Measurements from ENCODE around the gene RCOR1.

Gene RCOR1

DNA sequence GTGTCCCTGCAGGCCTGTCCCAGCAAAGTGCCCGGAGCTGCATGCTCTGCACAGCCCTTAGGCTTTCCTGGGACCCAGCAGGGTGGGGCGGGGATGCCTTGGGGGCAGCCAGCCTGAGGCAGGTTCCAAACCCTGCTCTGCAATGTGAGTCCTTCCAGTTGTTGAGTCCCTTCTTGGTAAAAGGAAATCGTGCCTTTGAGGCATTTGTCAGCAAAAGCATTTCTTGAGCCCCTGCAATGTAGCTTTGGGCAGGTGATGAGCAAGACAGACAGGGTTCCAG is 146.7 kb downstream of the RCOR1 start:
- Histone ChIP-seq H3K9ac (ENCODE audit: low read length) (no peak overlapping the region), H3K27me3 (ENCODE audit: low read depth, low read length) (no peaks in the 10 kb centered on the region), H3K4me2 (ENCODE audit: low read length) (no peak overlapping the region), H3K4me1 (ENCODE audit: low read length) (no peaks in the 10 kb centered on the region), H3K4me3 (ENCODE audit: low read length) (no peak overlapping the region), H3K79me2 (ENCODE audit: low read length) (no peaks in the 10 kb centered on the region), H2AFZ (ENCODE audit: low read depth, low read length) (no peak overlapping the region), H3K36me3 (replicated peaks; ENCODE audit: low read depth, low read length) (peaks cover 3% of the 10 kb centered on the region), H4K20me1 (ENCODE audit: insufficient read depth, low read length) (no peaks in the 10 kb centered on the region), H3K27ac (ENCODE audit: low read length) (no peak overlapping the region), H3K9me3 (ENCODE audit: insufficient read depth, low read length) (no peaks in the 10 kb centered on the region)
- TF ChIP-seq EZH2phosphoT487 (IDR thresholded peaks at IDR 0.05; ENCODE audit: low read depth), result no peak
- no peak for TF ChIP-seq CTCF (IDR thresholded peaks at IDR 0.05; ENCODE audit: low read depth, low read length)

DNA sequence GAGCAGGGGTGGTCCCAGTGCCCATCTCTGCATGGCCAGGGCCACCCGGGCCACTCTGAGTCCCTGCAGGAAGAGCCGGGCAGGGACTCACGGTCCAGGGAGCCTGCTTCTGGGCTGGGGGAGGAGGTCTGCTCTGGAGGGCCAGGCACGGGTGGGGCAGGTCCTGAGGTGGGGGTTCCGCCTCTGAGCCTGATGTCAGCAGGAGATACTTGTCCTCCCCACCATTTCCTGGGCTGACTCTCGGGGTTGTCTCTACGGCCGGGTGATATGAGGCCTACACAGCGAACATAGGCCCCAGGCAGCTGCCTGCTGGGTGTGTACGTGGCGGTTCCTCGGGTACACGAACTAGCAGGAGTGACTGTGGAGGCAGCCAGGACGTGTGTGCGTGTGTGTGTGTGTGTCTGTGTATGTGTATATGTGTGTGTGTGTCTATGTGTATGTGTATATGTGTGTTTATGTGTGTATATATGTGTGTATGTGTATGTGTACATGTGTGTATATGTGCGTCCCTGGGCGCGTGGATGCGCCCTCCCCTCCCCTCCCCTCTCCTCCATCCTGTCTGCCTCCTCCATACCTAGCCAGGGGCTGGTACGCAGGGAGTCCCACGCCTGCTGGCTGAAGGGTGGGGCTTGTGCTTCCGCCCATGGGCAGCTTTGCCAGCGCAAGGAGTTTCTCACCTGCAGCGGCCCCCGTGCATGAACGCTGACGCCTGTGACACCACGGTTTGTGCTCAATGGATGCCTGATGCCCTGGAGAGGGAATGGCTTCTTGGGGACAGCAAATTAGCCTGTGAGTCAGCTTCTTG is 154.4 kb downstream of the RCOR1 start:
- H3K9me3 ChIP-seq (ENCODE audit: insufficient read depth, low read length), result no peaks in the 10 kb centered on the region
- H3K79me2 ChIP-seq (ENCODE audit: low read length), result no peaks in the 10 kb centered on the region
- no peak overlapping the region for H3K9ac ChIP-seq (ENCODE audit: low read length)
- H2AFZ ChIP-seq (ENCODE audit: low read depth, low read length), result no peak overlapping the region
- no peak overlapping the region for H3K4me2 ChIP-seq (ENCODE audit: low read length)
- H3K4me3 ChIP-seq (ENCODE audit: low read length), result no peak overlapping the region
- no peaks in the 10 kb centered on the region for H4K20me1 ChIP-seq (ENCODE audit: insufficient read depth, low read length)
- no peak overlapping the region for H3K27ac ChIP-seq (ENCODE audit: low read length)
- H3K27me3 ChIP-seq (ENCODE audit: low read depth, low read length), result no peaks in the 10 kb centered on the region
- TF ChIP-seq CTCF (IDR thresholded peaks at IDR 0.05; ENCODE audit: low read depth, low read length) (no peak), EZH2phosphoT487 (IDR thresholded peaks at IDR 0.05; ENCODE audit: low read depth) (no peak)
- no peaks in the 10 kb centered on the region for H3K36me3 ChIP-seq (replicated peaks; ENCODE audit: low read depth, low read length)
- no peaks in the 10 kb centered on the region for H3K4me1 ChIP-seq (ENCODE audit: low read length)

DNA sequence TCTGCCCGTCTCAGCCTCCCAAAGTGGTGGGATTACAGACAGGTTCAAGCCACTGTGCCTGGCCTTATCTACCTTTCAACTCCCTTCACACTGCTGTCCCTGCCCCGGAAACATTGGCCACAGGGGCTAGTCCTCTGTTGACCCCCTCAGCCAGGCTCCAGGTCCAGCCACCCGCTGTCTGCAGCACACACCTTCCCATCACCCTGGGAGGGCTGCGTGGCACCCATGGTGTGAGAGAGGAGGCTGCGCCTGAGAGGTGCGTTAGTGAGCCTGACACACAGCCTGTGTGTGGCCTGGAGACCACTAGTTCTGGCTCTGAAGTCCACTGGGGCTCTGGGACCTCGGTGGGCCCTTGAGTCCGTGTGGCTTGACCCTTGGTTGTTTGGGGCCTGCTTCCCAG is 156.4 kb downstream of the RCOR1 start:
- H3K79me2 ChIP-seq (ENCODE audit: low read length), result no peaks in the 10 kb centered on the region
- H3K27ac ChIP-seq (ENCODE audit: low read length), result no peak overlapping the region
- H3K4me3 ChIP-seq (ENCODE audit: low read length), result no peak overlapping the region
- peaks cover 2% of the 10 kb centered on the region for H3K36me3 ChIP-seq (replicated peaks; ENCODE audit: low read depth, low read length)
- H2AFZ ChIP-seq (ENCODE audit: low read depth, low read length), result no peak overlapping the region
- no peaks in the 10 kb centered on the region for H3K27me3 ChIP-seq (ENCODE audit: low read depth, low read length)
- H3K4me1 ChIP-seq (ENCODE audit: low read length), result peaks cover 10% of the 10 kb centered on the region
- H3K4me2 ChIP-seq (ENCODE audit: low read length), result no peak overlapping the region
- no peak for TF ChIP-seq CTCF (IDR thresholded peaks at IDR 0.05; ENCODE audit: low read depth, low read length)
- no peak for TF ChIP-seq EZH2phosphoT487 (IDR thresholded peaks at IDR 0.05; ENCODE audit: low read depth)
- H3K9ac ChIP-seq (ENCODE audit: low read length), result no peak overlapping the region
- H4K20me1 ChIP-seq (ENCODE audit: insufficient read depth, low read length), result no peaks in the 10 kb centered on the region
- no peaks in the 10 kb centered on the region for H3K9me3 ChIP-seq (ENCODE audit: insufficient read depth, low read length)

GRCh38 chr14:102749393-102750305 is 157.2 kb downstream of the RCOR1 start:
- Histone ChIP-seq H3K4me1 (ENCODE audit: low read length) (peaks cover 18% of the 10 kb centered on the region), H3K9ac (ENCODE audit: low read length) (no peak overlapping the region), H3K27ac (ENCODE audit: low read length) (no peak overlapping the region), H3K9me3 (ENCODE audit: insufficient read depth, low read length) (no peaks in the 10 kb centered on the region), H3K27me3 (ENCODE audit: low read depth, low read length) (no peaks in the 10 kb centered on the region), H3K79me2 (ENCODE audit: low read length) (no peaks in the 10 kb centered on the region), H3K4me3 (ENCODE audit: low read length) (no peak overlapping the region), H3K36me3 (replicated peaks; ENCODE audit: low read depth, low read length) (peaks cover 2% of the 10 kb centered on the region), H2AFZ (ENCODE audit: low read depth, low read length) (no peak overlapping the region), H4K20me1 (ENCODE audit: insufficient read depth, low read length) (no peaks in the 10 kb centered on the region), H3K4me2 (ENCODE audit: low read length) (no peak overlapping the region)
- TF ChIP-seq CTCF (IDR thresholded peaks at IDR 0.05; ENCODE audit: low read depth, low read length) (no peak), EZH2phosphoT487 (IDR thresholded peaks at IDR 0.05; ENCODE audit: low read depth) (no peak)

Measured in OCI-LY3 (cell line).